ENCODE results near the gene APBA3. TPM values are rescaled to one million over a fixed set of nuclear protein-coding genes. Genes with fewer than 3 reads are reported as not detected.

The APBA3 gene
- total RNA-seq, 1 donor from 2014 or later, result 24.7 TPM

DNA sequence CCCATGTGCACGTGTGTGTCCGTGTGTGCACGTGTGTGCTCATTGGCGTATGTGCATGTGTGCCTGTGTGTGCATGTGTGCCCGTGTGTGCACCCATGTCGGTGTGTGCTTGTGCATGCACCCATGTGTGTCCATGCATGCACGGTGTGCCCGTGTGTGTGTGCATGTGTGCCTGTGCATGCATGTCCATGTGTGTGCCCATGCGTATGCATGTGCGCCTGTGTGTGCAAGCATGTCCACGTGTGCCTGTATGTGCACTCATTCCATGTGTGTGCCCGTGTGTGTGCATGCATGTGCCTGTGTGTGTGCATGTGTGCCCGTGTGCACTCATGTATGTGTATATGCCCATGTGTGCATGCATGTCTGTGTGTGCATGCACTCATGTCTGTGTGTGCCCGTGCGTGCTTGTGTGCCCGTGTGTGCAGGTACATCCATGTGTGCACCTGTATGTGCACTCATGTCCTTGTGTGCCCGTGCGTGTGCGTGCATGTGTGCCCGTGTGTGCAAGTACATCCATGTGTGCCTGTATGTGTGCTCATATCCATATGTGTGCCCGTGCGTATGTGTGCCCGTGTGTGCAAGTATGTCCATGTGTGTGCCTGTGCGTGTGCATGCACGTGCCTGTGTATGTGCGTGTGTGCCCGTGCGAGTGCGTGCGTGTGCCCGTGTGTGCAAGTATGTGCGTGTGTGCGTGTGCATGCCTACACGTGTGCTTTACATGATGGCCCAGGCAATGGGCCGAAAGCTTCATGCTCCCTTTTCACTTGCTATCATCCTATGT, 46.3 kb upstream of the APBA3 start:
- DNase-seq (ENCODE audit: extremely low spot score, unreplicated experiment), result no peak
- H3K27ac Mint-ChIP-seq (ENCODE audit: unreplicated experiment), result no peak overlapping the region
- TF ChIP-seq, protein P1, sequence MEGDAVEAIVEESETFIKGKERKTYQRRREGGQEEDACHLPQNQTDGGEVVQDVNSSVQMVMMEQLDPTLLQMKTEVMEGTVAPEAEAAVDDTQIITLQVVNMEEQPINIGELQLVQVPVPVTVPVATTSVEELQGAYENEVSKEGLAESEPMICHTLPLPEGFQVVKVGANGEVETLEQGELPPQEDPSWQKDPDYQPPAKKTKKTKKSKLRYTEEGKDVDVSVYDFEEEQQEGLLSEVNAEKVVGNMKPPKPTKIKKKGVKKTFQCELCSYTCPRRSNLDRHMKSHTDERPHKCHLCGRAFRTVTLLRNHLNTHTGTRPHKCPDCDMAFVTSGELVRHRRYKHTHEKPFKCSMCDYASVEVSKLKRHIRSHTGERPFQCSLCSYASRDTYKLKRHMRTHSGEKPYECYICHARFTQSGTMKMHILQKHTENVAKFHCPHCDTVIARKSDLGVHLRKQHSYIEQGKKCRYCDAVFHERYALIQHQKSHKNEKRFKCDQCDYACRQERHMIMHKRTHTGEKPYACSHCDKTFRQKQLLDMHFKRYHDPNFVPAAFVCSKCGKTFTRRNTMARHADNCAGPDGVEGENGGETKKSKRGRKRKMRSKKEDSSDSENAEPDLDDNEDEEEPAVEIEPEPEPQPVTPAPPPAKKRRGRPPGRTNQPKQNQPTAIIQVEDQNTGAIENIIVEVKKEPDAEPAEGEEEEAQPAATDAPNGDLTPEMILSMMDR (IDR thresholded peaks at IDR 0.05), result no peak
- no peaks in the 10 kb centered on the region for H3K36me3 Mint-ChIP-seq (ENCODE audit: unreplicated experiment)
- peaks cover 7% of the 10 kb centered on the region for H3K27me3 Mint-ChIP-seq (ENCODE audit: unreplicated experiment)
- H3K4me1 Mint-ChIP-seq (ENCODE audit: unreplicated experiment), result no peaks in the 10 kb centered on the region
- no peaks in the 10 kb centered on the region for H3K9me3 Mint-ChIP-seq (ENCODE audit: unreplicated experiment)
- no peak overlapping the region for H3K4me3 Mint-ChIP-seq (ENCODE audit: unreplicated experiment)

GRCh38 chr19:3807131-3807480, 45.6 kb upstream of the APBA3 start:
- H3K4me3 Mint-ChIP-seq (ENCODE audit: unreplicated experiment), result no peak overlapping the region
- no peaks in the 10 kb centered on the region for H3K36me3 Mint-ChIP-seq (ENCODE audit: unreplicated experiment)
- TF ChIP-seq, protein P1 (IDR thresholded peaks at IDR 0.05), result no peak
- no peak for DNase-seq (ENCODE audit: extremely low spot score, unreplicated experiment)
- no peak overlapping the region for H3K27ac Mint-ChIP-seq (ENCODE audit: unreplicated experiment)
- no peaks in the 10 kb centered on the region for H3K9me3 Mint-ChIP-seq (ENCODE audit: unreplicated experiment)
- no peaks in the 10 kb centered on the region for H3K4me1 Mint-ChIP-seq (ENCODE audit: unreplicated experiment)
- H3K27me3 Mint-ChIP-seq (ENCODE audit: unreplicated experiment), result peaks cover 8% of the 10 kb centered on the region

GRCh38 chr19:3805859-3806258, 44.4 kb upstream of the APBA3 start:
- no peaks in the 10 kb centered on the region for H3K9me3 Mint-ChIP-seq (ENCODE audit: unreplicated experiment)
- no peak for DNase-seq (ENCODE audit: extremely low spot score, unreplicated experiment)

DNA sequence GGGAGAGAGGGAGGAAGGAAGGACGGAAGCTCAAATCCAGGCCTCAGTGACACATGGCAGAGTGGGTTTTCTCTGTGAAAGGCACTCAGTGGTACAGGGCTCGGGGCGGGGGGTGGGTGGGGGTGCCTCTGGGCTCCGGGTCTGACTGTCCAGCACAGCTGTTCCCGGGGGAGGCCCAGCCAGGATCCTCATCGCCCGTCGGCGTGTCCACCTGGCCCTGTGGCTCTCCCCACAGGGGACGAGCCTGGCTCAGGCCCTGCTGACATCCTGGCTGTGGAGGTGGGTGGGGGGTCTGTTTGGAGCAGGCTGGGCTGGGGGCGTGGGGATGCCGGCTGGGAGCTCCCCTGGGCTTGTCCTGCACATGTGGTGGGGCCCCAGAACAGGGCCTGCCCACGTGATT, 42.9 kb upstream of the APBA3 start:
- peaks cover 4% of the 10 kb centered on the region for H3K4me1 Mint-ChIP-seq (ENCODE audit: unreplicated experiment)
- H3K36me3 Mint-ChIP-seq (ENCODE audit: unreplicated experiment), result no peaks in the 10 kb centered on the region
- no peak for DNase-seq (ENCODE audit: extremely low spot score, unreplicated experiment)
- TF ChIP-seq, protein P1 (IDR thresholded peaks at IDR 0.05), result no peak
- H3K27me3 Mint-ChIP-seq (ENCODE audit: unreplicated experiment), result peaks cover 22% of the 10 kb centered on the region
- H3K4me3 Mint-ChIP-seq (ENCODE audit: unreplicated experiment), result no peak overlapping the region
- H3K27ac Mint-ChIP-seq (ENCODE audit: unreplicated experiment), result no peak overlapping the region
- no peaks in the 10 kb centered on the region for H3K9me3 Mint-ChIP-seq (ENCODE audit: unreplicated experiment)

More at GRCh38 chr19:3805859-3806258, 44.4 kb upstream of the APBA3 start:
- no peaks in the 10 kb centered on the region for H3K36me3 Mint-ChIP-seq (ENCODE audit: unreplicated experiment)
- peaks cover 4% of the 10 kb centered on the region for H3K4me1 Mint-ChIP-seq (ENCODE audit: unreplicated experiment)
- H3K4me3 Mint-ChIP-seq (ENCODE audit: unreplicated experiment), result no peak overlapping the region
- H3K27me3 Mint-ChIP-seq (ENCODE audit: unreplicated experiment), result peaks cover 18% of the 10 kb centered on the region
- H3K27ac Mint-ChIP-seq (ENCODE audit: unreplicated experiment), result no peak overlapping the region
- TF ChIP-seq, protein P1 (IDR thresholded peaks at IDR 0.05), result no peak

DNA sequence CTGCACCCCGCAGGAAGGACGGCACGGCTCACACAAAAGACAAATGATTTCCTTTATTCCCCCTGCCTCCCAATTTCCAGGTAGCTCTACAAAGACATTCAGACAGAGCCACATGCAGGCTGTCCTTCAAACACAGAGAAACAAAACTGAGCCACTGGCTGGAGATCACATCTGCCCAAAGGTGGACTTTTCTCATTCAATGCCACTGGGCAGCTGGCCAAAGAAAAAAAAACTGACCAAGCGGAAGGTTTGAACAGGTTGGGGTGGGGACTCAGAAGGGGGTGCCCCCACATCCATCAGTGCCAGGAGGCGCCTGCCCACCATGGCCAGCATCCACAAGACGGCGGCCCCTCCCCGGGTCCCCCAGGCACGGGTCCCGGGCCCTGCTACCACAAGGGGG, 42.5 kb upstream of the APBA3 start:
- no peak for DNase-seq (ENCODE audit: extremely low spot score, unreplicated experiment)
- Mint-ChIP-seq H3K4me3 (ENCODE audit: unreplicated experiment) (no peak overlapping the region), H3K27ac (ENCODE audit: unreplicated experiment) (no peak overlapping the region), H3K4me1 (ENCODE audit: unreplicated experiment) (peaks cover 4% of the 10 kb centered on the region), H3K36me3 (ENCODE audit: unreplicated experiment) (no peaks in the 10 kb centered on the region), H3K9me3 (ENCODE audit: unreplicated experiment) (no peaks in the 10 kb centered on the region), H3K27me3 (ENCODE audit: unreplicated experiment) (peaks cover 27% of the 10 kb centered on the region)
- TF ChIP-seq, protein P1 (IDR thresholded peaks at IDR 0.05), result no peak
